GM19043 (cell line): Measurements from ENCODE around the gene HOXA3.

ENCODE experiments used
- ATAC-seq: cut with Tn5 transposase; IDR thresholded peaks from one replicate; pipeline ENCODE4 v1.9.1; 2021; ENCODE audit warnings: low read depth; ENCODE audit not compliant: unreplicated experiment

The HOXA3 gene

DNA sequence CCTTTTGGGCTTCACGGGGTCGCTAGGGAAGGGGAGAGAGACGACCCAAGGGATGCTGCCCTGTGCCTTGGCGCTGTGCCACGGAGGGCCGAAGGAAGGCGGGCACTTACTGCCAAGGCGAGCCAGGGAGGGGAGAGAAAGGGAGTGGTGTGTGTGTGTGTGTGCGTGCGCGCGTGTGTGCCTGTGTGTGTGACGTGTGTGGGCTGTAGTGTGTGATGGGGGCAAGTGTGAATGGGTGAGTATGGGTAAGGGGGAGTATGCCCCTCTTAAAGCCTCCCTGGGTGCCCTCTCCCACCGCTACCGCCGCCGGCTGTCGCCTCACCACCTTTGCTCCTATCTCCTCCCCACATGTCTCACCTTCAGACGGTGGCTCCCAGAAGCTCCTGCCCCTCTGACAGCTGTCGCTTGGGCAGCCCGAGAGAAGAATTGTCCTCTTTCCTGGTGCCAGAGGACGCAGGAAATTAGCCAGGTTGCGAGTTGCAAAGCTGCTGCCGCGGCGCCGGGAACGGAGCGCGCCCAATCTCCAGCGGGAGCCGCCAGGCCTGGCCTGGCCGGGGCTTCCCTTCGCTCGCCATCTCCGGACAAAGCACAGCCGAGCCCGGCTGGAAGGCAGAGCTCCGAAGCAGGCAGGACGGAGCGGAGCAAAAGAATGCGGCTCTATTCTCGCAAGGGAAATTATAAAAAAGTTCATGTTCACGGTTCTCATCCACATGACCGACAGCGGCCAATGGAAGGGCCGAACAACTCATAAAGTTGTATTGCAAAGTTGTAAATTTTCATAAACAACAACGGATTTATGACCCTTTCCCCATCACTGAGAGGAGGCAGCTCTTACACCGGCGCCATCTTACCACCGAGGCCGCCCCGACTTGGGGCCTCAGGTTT lies at the start of gene HOXA3:
Gene HOXA3 (minus strand): TSS at position 653 of the 885 bp plus-strand sequence. CDS start 41,943 bp downstream, outside the sequence.
- no peak for ATAC-seq

DNA sequence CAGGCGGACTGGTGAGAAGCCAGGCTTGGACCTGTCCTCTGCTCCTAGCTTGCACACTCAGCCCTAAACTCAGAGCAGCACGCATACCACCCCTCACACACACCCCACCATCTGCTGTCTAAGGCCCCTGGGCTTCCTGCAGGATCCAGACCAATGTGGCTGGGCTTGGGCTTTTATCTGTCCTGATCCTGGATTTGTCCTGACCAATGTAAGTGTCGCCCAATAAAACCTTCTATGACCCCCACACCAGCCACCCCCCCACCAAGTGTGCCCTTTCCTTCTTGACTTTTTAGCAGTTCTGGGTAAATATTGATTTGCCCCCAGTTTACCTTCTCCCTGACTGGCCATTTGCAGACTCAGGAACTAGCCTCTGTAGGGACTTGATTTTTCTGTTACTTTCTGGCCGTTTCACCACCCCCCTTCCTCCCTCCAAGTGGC lies 49.2 kb upstream of the HOXA3 start:
- no peak for ATAC-seq

DNA sequence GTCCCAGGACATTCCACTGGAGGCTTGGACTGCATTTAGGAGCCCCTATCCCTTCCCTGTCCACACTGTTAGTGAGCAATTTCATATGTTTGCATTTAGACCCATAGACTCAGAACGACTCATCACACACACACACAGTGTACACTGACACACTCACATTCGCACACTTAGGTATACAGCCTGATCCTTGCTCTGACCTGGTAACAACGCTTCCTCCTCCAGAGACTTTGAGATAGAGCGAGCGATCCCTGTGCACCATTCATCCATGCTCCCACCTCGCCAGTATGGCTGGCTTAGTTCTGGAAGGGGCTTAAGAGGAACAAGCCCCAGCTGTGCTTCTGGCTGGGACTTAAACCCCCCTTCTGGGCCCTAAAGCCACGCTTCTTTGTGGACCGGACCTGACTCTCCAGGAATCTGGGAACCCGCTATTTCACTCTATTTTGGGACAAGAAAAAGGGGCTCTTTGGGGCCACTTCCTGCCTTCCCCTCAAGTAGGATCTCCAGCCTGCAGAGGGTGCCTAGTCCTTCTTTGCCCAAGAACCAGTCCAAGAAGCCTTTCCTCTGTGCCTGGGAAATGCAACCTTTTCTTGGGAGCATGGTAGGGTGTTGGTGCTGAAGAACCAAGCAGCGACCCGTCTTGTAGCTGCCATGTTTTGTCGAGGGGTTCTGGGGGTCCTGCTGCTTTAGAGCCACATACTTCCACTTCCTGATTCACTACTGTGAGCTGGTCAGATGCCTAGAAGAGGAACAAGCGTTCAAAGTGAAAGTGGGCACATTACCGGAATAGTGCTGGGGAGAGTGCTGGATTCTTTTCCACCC lies 48.6 kb upstream of the HOXA3 start:
- no peak for ATAC-seq

DNA sequence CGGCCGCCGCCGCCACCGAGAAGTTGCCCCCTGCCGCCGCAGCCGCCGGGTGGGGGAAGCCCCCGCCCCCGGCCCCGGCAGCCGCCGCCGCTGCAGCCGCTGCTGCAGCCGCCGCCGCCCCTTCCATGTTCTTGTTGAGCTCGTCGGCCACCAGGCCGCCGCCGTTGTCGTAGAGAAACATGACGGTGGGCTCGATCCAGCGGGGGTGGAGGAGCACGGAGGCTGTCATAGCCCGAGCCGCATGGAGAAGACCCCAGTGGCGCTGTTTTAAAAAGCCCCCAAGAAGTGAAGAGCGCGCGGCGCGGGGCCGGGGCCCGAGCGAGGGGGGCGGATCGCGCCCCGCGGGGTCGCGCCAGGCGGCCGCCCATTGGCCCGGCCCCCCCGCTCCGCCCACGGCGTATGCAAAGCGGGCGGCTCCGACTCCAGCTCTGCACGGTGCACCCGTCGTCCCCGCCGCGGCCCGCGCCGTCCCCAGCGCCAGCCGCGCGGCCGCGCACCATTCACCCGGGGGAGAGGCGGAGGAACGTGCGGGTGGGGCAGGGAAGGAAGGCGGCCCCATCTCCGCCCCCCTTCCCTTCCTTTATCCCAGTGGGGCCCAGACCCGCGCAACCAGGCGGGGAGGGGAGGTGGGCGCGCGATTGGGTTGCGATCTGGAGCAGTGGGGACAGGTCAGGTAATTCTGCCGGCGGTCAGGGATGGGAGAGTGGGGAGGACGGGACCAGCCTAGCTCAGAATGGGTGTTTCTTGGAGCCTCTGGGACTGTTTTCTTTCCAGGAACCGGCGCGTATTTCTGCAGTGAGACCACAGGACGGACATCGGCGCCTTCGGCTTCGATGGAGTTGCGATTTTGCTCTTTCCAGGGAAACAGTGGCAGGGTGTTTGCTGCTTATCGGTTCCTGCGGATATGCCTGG lies 47.7 kb upstream of the HOXA3 start, which contains the start of gene HOXA13:
Gene HOXA13 (minus strand): TSS at position 243 of the 912 bp plus-strand sequence. CDS start 14 bp downstream, at position 229.
- no peak for ATAC-seq

DNA sequence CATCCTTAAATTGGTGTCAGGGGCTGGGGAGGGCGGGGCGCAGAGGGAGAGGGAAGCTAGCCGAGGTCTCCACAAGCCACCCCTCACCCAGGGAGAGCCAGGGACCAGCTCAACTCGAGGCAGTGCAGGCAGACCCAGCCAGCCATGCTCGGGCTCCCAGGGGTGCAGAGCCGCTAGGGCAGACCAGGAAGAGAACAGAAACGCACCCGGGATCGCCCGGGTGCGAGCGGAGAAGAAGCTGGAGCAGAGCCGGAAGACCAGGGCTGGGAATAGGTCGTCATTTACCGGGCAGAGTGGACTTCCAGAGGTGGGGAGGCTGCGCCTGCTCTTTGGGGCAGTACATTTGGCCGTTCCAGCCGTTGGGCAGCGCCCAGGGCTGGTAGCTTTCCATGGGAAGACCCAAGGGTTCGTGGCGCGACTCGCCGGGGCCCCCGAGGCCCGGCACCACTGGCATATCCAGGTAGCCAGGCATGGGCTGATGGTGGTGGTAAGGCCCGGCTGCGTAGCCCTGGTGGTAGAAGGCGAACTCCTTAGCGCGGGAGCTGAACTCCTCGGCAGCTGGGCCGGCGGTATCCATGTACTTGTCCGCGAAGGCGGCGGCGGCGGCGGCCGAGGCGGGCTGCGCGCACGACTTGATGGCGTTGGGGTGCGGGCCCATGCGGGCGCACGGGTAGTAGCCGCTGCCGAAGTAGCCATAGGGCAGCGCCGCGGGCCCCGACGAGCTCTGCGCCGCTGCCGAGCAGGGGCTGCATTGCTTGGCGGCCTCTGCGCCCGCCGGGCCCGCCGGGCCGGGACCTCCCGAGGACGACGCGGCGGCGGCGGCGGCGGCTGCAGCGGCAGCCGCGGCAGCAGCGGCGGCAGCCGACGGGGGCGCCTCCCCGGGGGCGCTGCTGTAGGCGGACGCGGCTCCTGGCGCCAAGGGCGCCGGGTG lies 46.8 kb upstream of the HOXA3 start:
- no peak for ATAC-seq

DNA sequence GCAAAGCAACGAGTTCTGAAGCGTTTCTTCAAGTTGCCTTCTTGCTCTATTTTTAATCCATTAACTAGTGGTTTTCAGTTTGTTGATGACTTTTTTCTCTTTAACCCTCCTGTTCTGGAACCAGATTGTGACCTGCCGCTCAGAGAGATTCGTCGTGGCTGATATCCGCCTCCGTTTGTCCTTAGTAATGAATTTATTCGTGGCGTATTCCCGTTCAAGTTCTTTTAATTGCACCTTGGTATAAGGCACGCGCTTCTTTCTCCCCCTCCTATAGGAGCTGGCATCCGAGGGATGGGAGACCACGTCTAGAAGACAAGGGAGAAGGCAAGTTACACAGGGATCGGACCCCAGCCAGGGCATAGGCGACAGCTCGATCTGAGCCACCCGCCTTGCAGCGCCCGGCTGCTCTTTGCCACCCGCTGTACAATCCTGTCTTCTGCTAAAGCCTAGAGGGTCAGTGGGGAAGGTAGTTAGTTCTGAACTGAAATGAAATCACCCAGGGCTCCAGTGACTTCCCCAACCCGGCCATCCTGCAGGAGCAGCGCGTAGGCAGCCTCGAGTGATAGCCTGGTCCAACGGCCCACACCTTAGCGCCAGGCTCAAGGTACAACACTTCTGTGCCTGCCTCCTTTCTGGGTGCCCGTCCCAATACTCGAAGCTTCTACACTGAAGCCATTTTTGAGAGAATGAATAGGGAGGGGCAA lies 45.9 kb upstream of the HOXA3 start:
- ATAC-seq = no peak

DNA sequence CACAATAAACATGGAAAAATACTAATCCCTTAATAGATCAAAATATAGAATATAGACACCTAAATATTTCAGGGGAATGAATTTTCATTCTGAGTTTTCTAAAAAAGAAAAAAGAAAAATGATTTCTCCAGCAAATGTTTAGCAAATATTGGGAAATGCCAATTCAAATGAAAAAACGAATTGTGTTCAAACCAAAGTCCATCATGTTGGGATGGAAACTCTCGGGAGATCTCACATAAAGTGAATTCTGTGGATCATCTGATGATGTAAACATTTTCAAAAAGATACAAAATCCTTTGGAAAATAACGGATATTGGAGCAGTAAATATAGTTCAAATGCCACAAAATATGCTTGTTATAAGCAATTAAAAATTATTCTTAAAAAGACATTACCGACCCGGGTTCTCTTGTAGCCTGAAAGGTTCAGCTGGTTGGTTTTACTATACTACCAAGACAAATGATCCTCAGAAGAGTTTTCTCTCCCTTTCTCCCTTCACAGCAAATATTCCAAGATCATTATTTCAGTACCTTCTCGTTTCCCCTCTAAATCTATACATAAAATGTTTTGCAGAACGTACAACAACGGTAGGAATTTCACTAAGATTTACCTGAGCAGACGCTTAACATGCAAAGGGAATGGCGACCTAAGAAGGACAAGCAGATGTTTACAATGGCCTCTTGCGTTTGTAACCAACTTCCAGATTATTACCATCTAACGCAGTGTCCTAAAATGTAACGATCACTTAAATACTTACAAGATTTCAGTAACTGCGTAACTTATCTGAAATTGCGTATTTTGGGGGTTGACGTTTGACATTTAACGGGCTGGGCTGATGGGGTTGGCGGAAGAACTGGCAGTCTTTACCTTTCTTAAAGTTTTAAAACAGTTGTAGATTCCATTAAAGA lies 45.0 kb upstream of the HOXA3 start:
- ATAC-seq = no peak

DNA sequence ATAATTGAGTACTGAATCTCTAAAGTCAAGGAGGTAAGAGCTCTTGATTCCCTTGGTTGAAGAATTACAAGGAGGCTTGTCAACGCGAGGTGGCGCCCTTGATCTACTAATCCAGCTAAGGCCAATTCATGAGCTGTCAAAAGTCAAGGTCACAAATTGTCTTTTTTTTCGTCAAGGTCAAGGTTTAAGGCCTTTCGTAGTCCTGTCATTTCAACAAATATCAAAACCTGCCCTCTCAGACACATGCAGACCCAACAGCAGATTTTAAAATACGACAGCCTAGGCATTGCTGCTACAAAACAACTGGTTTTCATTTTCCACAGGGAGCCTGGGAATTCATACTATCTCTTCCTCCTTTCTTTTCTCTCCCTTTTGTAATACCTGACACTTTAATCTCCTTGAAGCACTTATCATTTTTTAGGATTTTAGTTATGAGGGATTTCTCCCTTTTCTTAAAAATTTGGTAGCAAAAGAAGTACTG lies 43.9 kb upstream of the HOXA3 start:
- no peak for ATAC-seq

DNA sequence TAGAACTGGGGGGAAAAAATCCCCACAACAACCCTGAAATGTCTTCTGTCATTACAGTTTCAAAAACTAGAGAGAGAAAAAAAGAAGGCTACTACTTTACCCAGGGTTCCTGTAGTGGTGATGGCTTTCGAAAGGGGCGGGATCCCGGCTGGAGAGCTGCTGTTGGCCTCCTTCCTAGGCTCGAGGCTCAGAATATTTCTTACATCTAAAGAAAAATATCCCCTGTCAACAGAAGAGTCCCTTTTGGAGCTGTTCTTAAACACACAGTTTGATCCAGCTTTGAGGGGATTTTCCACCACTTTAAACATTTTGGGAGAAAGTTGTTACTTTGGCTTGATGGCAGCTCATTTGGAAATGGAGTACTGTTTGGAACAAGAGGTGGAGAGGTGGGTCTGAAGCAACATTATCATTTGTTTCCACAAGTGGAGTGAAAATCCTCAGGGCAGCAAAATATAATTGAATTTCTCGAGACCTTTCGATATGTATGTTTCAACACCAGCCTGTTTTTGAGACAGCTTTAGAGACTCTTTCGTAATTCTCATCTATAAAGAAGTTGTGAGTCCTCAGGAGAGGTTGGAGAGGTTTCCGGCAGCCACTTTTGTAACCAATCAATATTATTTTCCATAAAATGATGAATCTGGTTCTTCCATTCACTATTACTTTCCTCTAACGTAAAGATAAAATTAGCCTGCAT lies 42.5 kb upstream of the HOXA3 start:
- ATAC-seq = no peak

DNA sequence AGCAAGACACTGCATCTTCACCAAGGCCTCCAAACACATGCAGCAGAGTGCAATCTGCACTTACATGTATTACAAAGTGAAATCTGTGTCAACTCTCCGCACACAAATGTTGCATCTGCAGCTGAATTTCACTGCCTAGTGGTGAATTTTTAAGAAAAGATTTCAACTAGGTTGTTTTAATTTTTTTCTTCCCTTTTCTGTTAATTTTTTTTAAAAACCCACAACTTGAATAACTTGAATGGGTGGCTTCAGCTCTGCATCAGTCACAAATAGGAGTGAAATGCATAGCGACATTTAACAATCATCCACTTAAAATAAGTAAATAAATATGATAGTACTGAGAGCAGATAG lies 41.6 kb upstream of the HOXA3 start:
- ATAC-seq = no peak

DNA sequence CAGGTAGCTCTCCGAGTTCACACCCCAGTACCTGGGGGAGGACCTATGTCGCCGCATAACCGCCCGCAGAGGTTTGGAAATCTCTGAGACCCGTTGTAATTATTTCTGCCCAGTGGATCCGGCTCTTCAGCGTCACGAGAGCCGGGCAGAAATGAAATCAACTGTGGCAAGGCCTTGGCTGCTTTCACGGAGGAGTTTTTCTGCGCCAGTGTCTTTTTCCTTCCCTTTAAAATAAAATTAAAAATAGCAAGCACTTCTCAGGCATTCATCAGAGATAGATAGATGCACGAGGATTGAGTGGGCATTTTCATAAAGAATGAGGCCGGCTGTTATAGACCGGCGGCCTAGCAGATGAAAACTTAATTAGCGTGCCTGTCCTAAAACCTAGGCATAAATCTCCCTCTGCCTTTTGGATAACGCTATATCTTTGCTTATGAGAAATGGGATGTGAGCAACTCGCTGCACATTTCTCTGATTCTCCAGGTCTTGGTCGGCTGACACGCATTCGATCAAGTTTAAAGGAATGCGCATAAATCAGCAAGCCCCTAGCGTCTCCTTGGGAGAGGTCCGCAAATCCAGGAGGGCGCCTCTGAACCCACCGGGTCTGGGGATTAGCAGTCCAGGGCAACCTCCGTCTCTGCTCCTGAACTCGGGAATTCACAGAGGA lies 41.1 kb upstream of the HOXA3 start:
- ATAC-seq = no peak

DNA sequence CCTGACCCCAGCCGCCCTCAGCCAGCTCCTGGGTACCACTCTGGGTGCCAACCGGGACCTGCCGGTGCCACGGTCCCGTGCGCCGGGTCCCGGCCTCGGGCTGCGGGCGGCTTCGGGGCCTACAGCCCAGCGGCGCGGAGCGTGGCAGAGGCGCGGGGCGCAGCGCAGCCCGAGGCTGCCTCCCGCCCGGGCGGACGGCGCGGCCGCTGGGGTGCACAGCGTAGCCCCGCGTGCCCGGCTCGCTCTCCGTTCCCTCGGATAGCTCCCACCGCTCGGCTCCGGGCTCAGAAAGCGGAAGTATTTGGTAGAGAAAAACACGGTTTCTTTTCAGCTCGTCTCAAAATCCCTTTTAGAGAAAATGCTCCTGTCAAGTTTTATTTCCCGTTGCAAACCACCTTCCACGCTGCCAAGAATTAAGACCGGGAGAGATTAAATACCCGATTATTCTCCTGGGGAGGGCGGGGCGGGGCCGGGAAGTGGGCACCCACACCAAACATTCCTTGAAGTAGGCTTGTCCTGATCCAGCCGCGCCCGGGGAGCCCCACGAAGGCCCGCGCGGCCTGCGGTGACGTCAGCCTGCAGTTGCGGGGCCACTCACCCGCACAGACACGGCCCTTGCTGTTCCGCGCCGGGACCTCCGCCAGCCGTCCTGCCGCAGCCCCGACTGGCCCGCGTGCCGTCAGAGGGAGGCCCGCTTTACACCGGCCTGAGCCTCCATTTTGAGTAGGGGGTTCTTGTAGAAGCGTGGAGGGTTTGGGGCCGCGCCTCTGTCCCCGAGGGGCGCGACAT lies 40.4 kb upstream of the HOXA3 start:
- no peak for ATAC-seq

DNA sequence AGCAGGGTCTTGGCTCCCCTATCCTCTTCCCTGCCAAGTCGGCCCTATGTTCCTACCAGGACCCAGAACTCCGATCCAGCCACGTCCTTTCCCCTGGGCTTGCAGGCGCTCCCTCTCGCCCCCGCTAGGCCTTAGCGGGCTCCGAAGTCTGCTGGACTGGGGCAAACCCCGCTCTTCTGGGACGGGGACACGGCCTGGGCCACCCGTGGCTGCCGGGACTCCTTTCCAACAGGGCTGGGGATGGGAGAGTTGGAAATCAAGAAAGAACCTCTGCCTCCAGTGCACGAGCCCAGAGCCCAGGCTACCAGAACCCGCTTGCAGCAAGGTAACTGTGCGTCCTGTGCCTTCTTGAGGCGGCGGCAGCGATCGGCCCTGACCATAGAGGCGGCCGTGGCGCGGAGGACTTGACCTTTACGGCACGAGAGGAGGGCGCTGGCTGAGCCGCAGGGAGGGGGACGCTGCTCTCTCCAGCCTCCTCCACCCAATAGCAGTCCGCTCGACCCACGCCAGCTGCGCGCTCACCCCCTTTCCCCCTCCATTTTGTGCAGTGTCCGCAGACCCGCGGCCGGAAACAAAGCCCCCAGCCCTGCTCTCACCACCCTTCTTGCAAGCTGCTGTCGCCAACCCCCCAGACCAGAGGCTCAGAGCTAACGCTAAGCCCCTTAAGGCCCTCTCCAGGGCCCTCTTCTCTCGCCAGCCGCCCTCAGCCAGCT lies 39.6 kb upstream of the HOXA3 start:
- ATAC-seq = no peak

DNA sequence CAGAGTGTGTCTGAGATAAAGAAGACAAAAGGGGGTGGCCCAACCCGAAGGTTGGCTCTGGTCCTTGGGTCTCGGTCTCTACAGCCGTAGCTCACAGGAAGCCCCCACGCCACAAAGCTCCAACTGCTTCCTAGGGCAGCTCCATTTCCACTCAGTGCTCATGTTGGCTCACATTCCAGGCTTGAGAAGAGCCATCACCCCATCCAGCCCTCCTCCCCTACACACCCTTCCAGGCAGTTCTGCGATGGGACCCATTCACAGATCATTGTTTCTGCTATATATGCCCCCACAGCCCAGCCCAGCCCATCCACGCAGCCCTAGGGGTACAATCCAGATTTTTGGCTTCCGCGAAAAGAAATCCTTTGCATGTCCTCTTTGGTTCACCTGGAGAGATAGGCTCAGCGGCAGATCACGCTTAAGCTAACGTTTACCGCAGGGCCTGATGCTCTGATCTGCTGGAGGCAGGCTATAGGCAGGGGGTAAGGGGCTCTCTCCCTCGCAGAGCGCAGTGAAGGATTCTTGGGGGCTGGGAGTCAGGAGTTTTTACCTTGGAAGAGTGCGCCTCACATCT lies 38.9 kb upstream of the HOXA3 start:
- no peak for ATAC-seq
